Neural cell (in vitro differentiated cells): ENCODE data around the gene ZFYVE26. TPM values are rescaled to one million over a fixed set of nuclear protein-coding genes. Genes with fewer than 3 reads are reported as not detected.

Experiments
- H2AFZ ChIP-seq: fragments of 200-600, 300-800 bp; sonication (generic), shearing (Covaris generic); 2 replicates; pipeline ENCODE4 v1.6.0; 2014; ENCODE audit warnings: low read depth, mild to moderate bottlenecking, antibody characterized with exemption, low read length, moderate library complexity
- H3F3A ChIP-seq: fragments of 200-600 bp; shearing (Covaris generic); 2 replicates; pipeline ENCODE4 v1.6.1; 2016; ENCODE audit warnings: mild to moderate bottlenecking, moderate library complexity, mixed read lengths, antibody characterized with exemption, low read length; ENCODE audit not compliant: insufficient read depth, poor library complexity, severe bottlenecking
- H3K27ac ChIP-seq: fragments of 200-600, 300-800 bp; sonication (generic), shearing (Covaris generic); 2 replicates; pipeline ENCODE4 v1.5.1; 2014; ENCODE audit warnings: mild to moderate bottlenecking, low read length, moderate library complexity
- H3K27me3 ChIP-seq: fragments of 300-800, 200-600 bp; sonication (generic), shearing (Covaris generic); 2 replicates; pipeline ENCODE4 v1.6.0; 2014; ENCODE audit warnings: mild to moderate bottlenecking, low read depth, low read length, moderate library complexity; ENCODE audit not compliant: insufficient read depth
- H3K36me3 ChIP-seq: fragments of 300-800, 200-600 bp; sonication (generic), shearing (Covaris generic); 2 replicates; pipeline ENCODE4 v1.5.1; 2014; ENCODE audit warnings: mild to moderate bottlenecking, antibody characterized with exemption, low read length, moderate library complexity; ENCODE audit not compliant: insufficient read depth
- H3K4me2 ChIP-seq: fragments of 300-800, 200-600 bp; sonication (generic), shearing (Covaris generic); 2 replicates; pipeline ENCODE4 v1.6.0; 2014; ENCODE audit warnings: mild to moderate bottlenecking, low read length
- H3K4me3 ChIP-seq: fragments of 300-800, 200-600 bp; sonication (generic), shearing (Covaris generic); 2 replicates; pipeline ENCODE4 v1.5.1; 2014; ENCODE audit warnings: mild to moderate bottlenecking, low read length, moderate library complexity
- H3K79me2 ChIP-seq: fragments of 200-600 bp; shearing (Covaris generic); replicated peaks from 2 replicates; pipeline ENCODE4 v1.6.0; 2014; ENCODE audit warnings: mild to moderate bottlenecking, low read length, moderate library complexity; ENCODE audit not compliant: insufficient read depth
- H3K9ac ChIP-seq: fragments of 300-800, 200-600 bp; sonication (generic), shearing (Covaris generic); 2 replicates; pipeline ENCODE4 v1.6.1; 2016; ENCODE audit warnings: mild to moderate bottlenecking, low read length, mixed read lengths
- H3K9me2 ChIP-seq: fragments of 200-600 bp; shearing (Covaris generic); 2 replicates; pipeline ENCODE4 v1.6.1; 2016; ENCODE audit warnings: mild to moderate bottlenecking, low read length, mixed read lengths; ENCODE audit not compliant: insufficient read depth
- H3K9me3 ChIP-seq: fragments of 200-600, 300-800 bp; sonication (generic), shearing (Covaris generic); 2 replicates; pipeline ENCODE4 v1.6.1; 2016; ENCODE audit warnings: mild to moderate bottlenecking, mixed run types, low read length, moderate library complexity, mixed read lengths
- H4K20me1 ChIP-seq: fragments of 200-600 bp; shearing (Covaris generic); 2 replicates; pipeline ENCODE4 v1.6.1; 2016; ENCODE audit warnings: mild to moderate bottlenecking, mixed run types; ENCODE audit not compliant: insufficient read depth
- CTCF ChIP-seq: fragments of 450-650 bp; IDR thresholded peaks from 2 replicates; pipeline ENCODE4 v1.5.1; 2014; ENCODE audit warnings: antibody characterized with exemption, mild to moderate bottlenecking, moderate library complexity; ENCODE audit not compliant: poor library complexity, severe bottlenecking
- EP300 ChIP-seq: fragments of 450-650 bp; conservative IDR thresholded peaks from 2 replicates; pipeline ENCODE4 v1.6.1; 2014; ENCODE audit warnings: antibody characterized with exemption, mild to moderate bottlenecking, moderate library complexity; ENCODE audit not compliant: poor library complexity, severe bottlenecking
- EZH2 ChIP-seq: fragments of 200-600, 300-800 bp; shearing (Covaris generic), sonication (generic); IDR thresholded peaks from 2 replicates; pipeline ENCODE4 v1.6.1; 2014; ENCODE audit warnings: antibody characterized with exemption, low read length, borderline replicate concordance, mild to moderate bottlenecking; ENCODE audit not compliant: insufficient read depth, poor library complexity, severe bottlenecking
- MXI1 ChIP-seq: fragments of 450-650 bp; conservative IDR thresholded peaks from 2 replicates; pipeline ENCODE4 v1.6.1; 2014; ENCODE audit warnings: antibody characterized with exemption, mild to moderate bottlenecking; ENCODE audit not compliant: poor library complexity, severe bottlenecking
- POLR2AphosphoS5 ChIP-seq: IDR thresholded peaks from 2 replicates; pipeline ENCODE4 v1.6.1; 2012
- RAD21 ChIP-seq: fragments of 450-650 bp; conservative IDR thresholded peaks from 2 replicates; pipeline ENCODE4 v1.6.1; 2014; ENCODE audit warnings: antibody characterized with exemption, mild to moderate bottlenecking, moderate library complexity
- REST ChIP-seq: IDR thresholded peaks from 2 replicates; pipeline ENCODE4 v1.6.1; 2012; ENCODE audit warnings: borderline replicate concordance
- SMC3 ChIP-seq: fragments of 450-650 bp; conservative IDR thresholded peaks from 2 replicates; pipeline ENCODE4 v1.6.1; 2014; ENCODE audit warnings: antibody characterized with exemption, mild to moderate bottlenecking, moderate library complexity; ENCODE audit not compliant: poor library complexity
- TAF1 ChIP-seq: IDR thresholded peaks from 2 replicates; pipeline ENCODE4 v1.6.1; 2012; ENCODE audit warnings: low read depth
- polyA plus RNA-seq: library from polyadenylated mRNA; depleted of rRNA; stranded (reverse); fragments of >200 nt; gene quantifications from 2 replicates; pipeline ENCODE4 v1.2.3, GENCODE V29; 2014

Gene ZFYVE26
- polyA plus RNA-seq, 1 donor from 2014 or later: 8.5 TPM

- Histone ChIP-seq H3K9ac (no peak overlapping the region), H3K4me2 (no peak overlapping the region), H2AFZ (no peak overlapping the region), H3K79me2 (no peaks in the 10 kb centered on the region), H3K36me3 (no peaks in the 10 kb centered on the region), H3K4me3 (no peak overlapping the region), H3K27me3 (no peaks in the 10 kb centered on the region), H4K20me1 (no peaks in the 10 kb centered on the region), H3K9me2 (no peaks in the 10 kb centered on the region), H3F3A (no peaks in the 10 kb centered on the region), H3K9me3 (no peaks in the 10 kb centered on the region), H3K27ac (no peak overlapping the region)
- TF ChIP-seq REST (no peak), RAD21 (peak; percentile 66), EP300 (no peak), CTCF (peak; percentile 61), EZH2 (no peak), POLR2AphosphoS5 (no peak), MXI1 (no peak), TAF1 (no peak), SMC3 (peak; percentile 72)
Observed at GRCh38 chr14:67837011-67837624, 20.7 kb upstream of the ZFYVE26 start.

- no peaks in the 10 kb centered on the region for H4K20me1 ChIP-seq
- no peaks in the 10 kb centered on the region for H3K79me2 ChIP-seq
- TF ChIP-seq EP300 (no peak), RAD21 (no peak), REST (no peak), CTCF (no peak), SMC3 (no peak), POLR2AphosphoS5 (no peak), EZH2 (no peak), TAF1 (no peak), MXI1 (no peak)
Observed at GRCh38 chr14:67835596-67835995, 19.2 kb upstream of the ZFYVE26 start.

More at GRCh38 chr14:67835596-67835995, 19.2 kb upstream of the ZFYVE26 start:
- Histone ChIP-seq H3K4me3 (no peak overlapping the region), H3F3A (no peaks in the 10 kb centered on the region), H3K9me3 (no peaks in the 10 kb centered on the region), H3K36me3 (no peaks in the 10 kb centered on the region), H3K27ac (no peak overlapping the region), H3K9me2 (no peaks in the 10 kb centered on the region), H3K27me3 (no peaks in the 10 kb centered on the region), H2AFZ (no peak overlapping the region), H3K9ac (no peak overlapping the region), H3K4me2 (no peak overlapping the region)
